Activated naive CD8-positive, alpha-beta T cell (primary cell): ENCODE measurements around the gene AGR3.

Source experiments
- H3K27ac Mint-ChIP-seq: one replicate; pipeline ENCODE4 v1.8.0; 2021; ENCODE audit warnings: mixed read lengths
- H3K27me3 Mint-ChIP-seq: one replicate; pipeline ENCODE4 v1.8.0; 2021; ENCODE audit warnings: mixed read lengths
- H3K36me3 Mint-ChIP-seq: one replicate; pipeline ENCODE4 v1.8.0; 2021; ENCODE audit warnings: mixed read lengths
- H3K4me1 Mint-ChIP-seq: one replicate; pipeline ENCODE4 v1.8.0; 2021; ENCODE audit warnings: low read depth, mixed read lengths
- H3K4me3 Mint-ChIP-seq: one replicate; pipeline ENCODE4 v1.8.0; 2021; ENCODE audit warnings: mild to moderate bottlenecking, mixed read lengths
- H3K9me3 Mint-ChIP-seq: one replicate; pipeline ENCODE4 v1.8.0; 2021; ENCODE audit warnings: low read depth, mixed read lengths

The AGR3 gene

GRCh38 chr7:16913643-16914042 lies 31.9 kb upstream of the AGR3 start:
- Mint-ChIP-seq H3K4me3 (no peak overlapping the region), H3K36me3 (peaks cover 3% of the 10 kb centered on the region), H3K27ac (no peak overlapping the region), H3K4me1 (peaks cover 2% of the 10 kb centered on the region), H3K9me3 (no peaks in the 10 kb centered on the region), H3K27me3 (peaks cover 1% of the 10 kb centered on the region)

- peaks cover 2% of the 10 kb centered on the region for H3K4me1 Mint-ChIP-seq
- H3K27me3 Mint-ChIP-seq: peaks cover 3% of the 10 kb centered on the region
- H3K4me3 Mint-ChIP-seq: no peak overlapping the region
- H3K9me3 Mint-ChIP-seq: no peaks in the 10 kb centered on the region
- H3K27ac Mint-ChIP-seq: no peak overlapping the region
- peaks cover 3% of the 10 kb centered on the region for H3K36me3 Mint-ChIP-seq
Measured at GRCh38 chr7:16912540-16912939, 30.8 kb upstream of the AGR3 start.

GRCh38 chr7:16908561-16908960 lies 26.8 kb upstream of the AGR3 start:
- H3K27ac Mint-ChIP-seq: no peak overlapping the region
- no peak overlapping the region for H3K4me3 Mint-ChIP-seq
- peaks cover 3% of the 10 kb centered on the region for H3K36me3 Mint-ChIP-seq
- H3K4me1 Mint-ChIP-seq: no peaks in the 10 kb centered on the region
- H3K27me3 Mint-ChIP-seq: peaks cover 5% of the 10 kb centered on the region
- H3K9me3 Mint-ChIP-seq: no peaks in the 10 kb centered on the region

GRCh38 chr7:16905300-16906044 lies 23.7 kb upstream of the AGR3 start:
- Mint-ChIP-seq H3K9me3 (peaks cover 5% of the 10 kb centered on the region), H3K36me3 (peaks cover 2% of the 10 kb centered on the region), H3K4me1 (no peaks in the 10 kb centered on the region), H3K27me3 (peaks cover 7% of the 10 kb centered on the region), H3K27ac (no peak overlapping the region), H3K4me3 (no peak overlapping the region)

- peaks cover 7% of the 10 kb centered on the region for H3K27me3 Mint-ChIP-seq
- peaks cover 5% of the 10 kb centered on the region for H3K9me3 Mint-ChIP-seq
- no peaks in the 10 kb centered on the region for H3K4me1 Mint-ChIP-seq
- no peak overlapping the region for H3K27ac Mint-ChIP-seq
- H3K36me3 Mint-ChIP-seq: peaks cover 2% of the 10 kb centered on the region
- H3K4me3 Mint-ChIP-seq: no peak overlapping the region
Measured at GRCh38 chr7:16904076-16904475, 22.3 kb upstream of the AGR3 start.

- Mint-ChIP-seq H3K27me3 (peaks cover 2% of the 10 kb centered on the region), H3K9me3 (peaks cover 5% of the 10 kb centered on the region), H3K4me3 (no peak overlapping the region), H3K36me3 (peaks cover 2% of the 10 kb centered on the region), H3K4me1 (no peaks in the 10 kb centered on the region), H3K27ac (no peak overlapping the region)
Measured at GRCh38 chr7:16900209-16900768, 18.5 kb upstream of the AGR3 start.

GRCh38 chr7:16891874-16892643 lies 10.3 kb upstream of the AGR3 start:
- H3K4me3 Mint-ChIP-seq: no peak overlapping the region
- H3K4me1 Mint-ChIP-seq: peaks cover 3% of the 10 kb centered on the region
- H3K36me3 Mint-ChIP-seq: no peaks in the 10 kb centered on the region
- no peak overlapping the region for H3K27ac Mint-ChIP-seq
- no peaks in the 10 kb centered on the region for H3K9me3 Mint-ChIP-seq
- H3K27me3 Mint-ChIP-seq: no peaks in the 10 kb centered on the region

- Mint-ChIP-seq H3K4me1 (peaks cover 3% of the 10 kb centered on the region), H3K27ac (no peak overlapping the region), H3K27me3 (no peaks in the 10 kb centered on the region), H3K36me3 (no peaks in the 10 kb centered on the region), H3K9me3 (no peaks in the 10 kb centered on the region), H3K4me3 (no peak overlapping the region)
Measured at GRCh38 chr7:16891338-16891737, 9.6 kb upstream of the AGR3 start.

GRCh38 chr7:16889851-16890415 lies 8.2 kb upstream of the AGR3 start:
- Mint-ChIP-seq H3K36me3 (no peaks in the 10 kb centered on the region), H3K4me1 (peaks cover 3% of the 10 kb centered on the region), H3K4me3 (no peak overlapping the region), H3K27ac (no peak overlapping the region), H3K9me3 (no peaks in the 10 kb centered on the region), H3K27me3 (no peaks in the 10 kb centered on the region)

- Mint-ChIP-seq H3K4me3 (no peak overlapping the region), H3K36me3 (no peaks in the 10 kb centered on the region), H3K4me1 (peaks cover 3% of the 10 kb centered on the region), H3K27me3 (no peaks in the 10 kb centered on the region), H3K27ac (no peak overlapping the region), H3K9me3 (no peaks in the 10 kb centered on the region)
Measured at GRCh38 chr7:16889305-16889704, 7.5 kb upstream of the AGR3 start.

- H3K27ac Mint-ChIP-seq: no peak overlapping the region
- H3K9me3 Mint-ChIP-seq: no peaks in the 10 kb centered on the region
- H3K27me3 Mint-ChIP-seq: no peaks in the 10 kb centered on the region
Measured at GRCh38 chr7:16883918-16884317, 2.1 kb upstream of the AGR3 start.

GRCh38 chr7:16880554-16880953 lies 1.2 kb downstream of the AGR3 start:
- Mint-ChIP-seq H3K4me3 (no peak overlapping the region), H3K4me1 (no peaks in the 10 kb centered on the region), H3K9me3 (no peaks in the 10 kb centered on the region), H3K27ac (no peak overlapping the region), H3K27me3 (no peaks in the 10 kb centered on the region), H3K36me3 (no peaks in the 10 kb centered on the region)

More at GRCh38 chr7:16883918-16884317, 2.1 kb upstream of the AGR3 start:
- Mint-ChIP-seq H3K36me3 (no peaks in the 10 kb centered on the region), H3K4me3 (no peak overlapping the region), H3K4me1 (no peaks in the 10 kb centered on the region)

GRCh38 chr7:16879181-16879580 lies 2.6 kb downstream of the AGR3 start:
- Mint-ChIP-seq H3K4me1 (no peaks in the 10 kb centered on the region), H3K27ac (no peak overlapping the region), H3K9me3 (no peaks in the 10 kb centered on the region), H3K27me3 (no peaks in the 10 kb centered on the region), H3K36me3 (no peaks in the 10 kb centered on the region), H3K4me3 (no peak overlapping the region)

- Mint-ChIP-seq H3K9me3 (peaks cover 11% of the 10 kb centered on the region), H3K36me3 (no peaks in the 10 kb centered on the region)
Measured at GRCh38 chr7:16875861-16876260, 5.9 kb downstream of the AGR3 start.

GRCh38 chr7:16874066-16874465 lies 7.7 kb downstream of the AGR3 start:
- Mint-ChIP-seq H3K27me3 (peaks cover 2% of the 10 kb centered on the region), H3K36me3 (no peaks in the 10 kb centered on the region), H3K4me1 (no peaks in the 10 kb centered on the region), H3K4me3 (no peak overlapping the region), H3K9me3 (peaks cover 11% of the 10 kb centered on the region), H3K27ac (no peak overlapping the region)

More at GRCh38 chr7:16875861-16876260, 5.9 kb downstream of the AGR3 start:
- no peak overlapping the region for H3K27ac Mint-ChIP-seq
- H3K4me1 Mint-ChIP-seq: no peaks in the 10 kb centered on the region
- H3K4me3 Mint-ChIP-seq: no peak overlapping the region
- H3K27me3 Mint-ChIP-seq: peaks cover 2% of the 10 kb centered on the region
